ENCODE data around the gene CCDC116.
"Not testable (repeated sequence)": the region's sequence is repeated elsewhere in the genome, so short reads cannot be mapped to it uniquely, and the experiment has no call there.

Gene CCDC116

GRCh38 chr22:21611210-21611977 lies 21.2 kb upstream of the CCDC116 start:
- no peak for TF ChIP-seq CTCF (IDR thresholded peaks at IDR 0.05; ENCODE audit: control extremely low read depth, extremely low read depth, low read depth, missing control alignments)
- POLR2A ChIA-PET: no interaction called here
- no peak for DNase-seq (ENCODE audit: extremely low spot score)
- CTCF ChIA-PET: interaction anchor here (1.3 kb wide), 2 partner anchors 13 to 18 kb away, joined by 3 to 6 read pairs; partner anchors contain the start of gene YDJC

GRCh38 chr22:21612858-21613257 lies 19.7 kb upstream of the CCDC116 start:
- no peak for DNase-seq (ENCODE audit: extremely low spot score)
- CTCF ChIA-PET: interaction anchor here (1.1 to 6.6 kb wide), 3 partner anchors 10 to 16 kb away, joined by 3 to 58 read pairs (median 3); partner anchors contain the start of gene YDJC
- TF ChIP-seq CTCF (IDR thresholded peaks at IDR 0.05; ENCODE audit: control extremely low read depth, extremely low read depth, low read depth, missing control alignments): no peak
- POLR2A ChIA-PET: no interaction called here

GRCh38 chr22:21613553-21614233 lies 18.9 kb upstream of the CCDC116 start:
- DNase-seq (ENCODE audit: extremely low spot score): no peak
- ChIA-PET POLR2A (no interaction called here), CTCF (interaction anchor here (0.8 to 6.6 kb wide), 7 partner anchors 7 to 32 kb away, joined by 3 to 58 read pairs (median 3); partner anchors contain the start of genes SDF2L1 and YDJC)
- TF ChIP-seq CTCF (IDR thresholded peaks at IDR 0.05; ENCODE audit: control extremely low read depth, extremely low read depth, low read depth, missing control alignments): no peak

- TF ChIP-seq CTCF (IDR thresholded peaks at IDR 0.05; ENCODE audit: control extremely low read depth, extremely low read depth, low read depth, missing control alignments): no peak
- ChIA-PET CTCF (interaction anchor here (2.3 to 6.6 kb wide), 4 partner anchors 9 to 31 kb away, joined by 6 to 58 read pairs (median 15); partner anchors contain the start of genes SDF2L1 and YDJC), POLR2A (no interaction called here)
These were observed 16.8 kb upstream of the CCDC116 start for GRCh38 chr22:21615731-21616130.

GRCh38 chr22:21617337-21617736 lies 15.2 kb upstream of the CCDC116 start:
- CTCF ChIA-PET: interaction anchor here (1.1 to 6.6 kb wide), 8 partner anchors 8 to 51 kb away, joined by 3 to 58 read pairs (median 5); partner anchors contain the start of genes SDF2L1 and YDJC
- POLR2A ChIA-PET; DNase-seq (ENCODE audit: extremely low spot score): not testable (repeated sequence)

More at GRCh38 chr22:21615731-21616130, 16.8 kb upstream of the CCDC116 start:
- no peak for DNase-seq (ENCODE audit: extremely low spot score)

- TF ChIP-seq CTCF (IDR thresholded peaks at IDR 0.05; ENCODE audit: control extremely low read depth, extremely low read depth, low read depth, missing control alignments): no peak
- no peak for DNase-seq (ENCODE audit: extremely low spot score)
- CTCF ChIA-PET: interaction anchor here (0.9 to 2.6 kb wide), 4 partner anchors 8 to 26 kb away, joined by 3 to 15 read pairs (median 3); no protein-coding TSS in a partner anchor
- POLR2A ChIA-PET: no interaction called here
These were observed 11.5 kb upstream of the CCDC116 start for GRCh38 chr22:21621025-21621424.
